GM18502 (cell line): ENCODE data around the gene HSD17B4.
A peak's percentile ranks its signal among the peaks of the same experiment; 100 is the strongest.
"Not testable (repeated sequence)": the region's sequence is repeated elsewhere in the genome, so short reads cannot be mapped to it uniquely, and the experiment has no call there.

Experiments used
- ATAC-seq: cut with Tn5 transposase; IDR thresholded peaks from one replicate; pipeline ENCODE4 v1.9.1; 2021; ENCODE audit warnings: mild to moderate bottlenecking; ENCODE audit not compliant: unreplicated experiment, poor library complexity

Gene HSD17B4

DNA sequence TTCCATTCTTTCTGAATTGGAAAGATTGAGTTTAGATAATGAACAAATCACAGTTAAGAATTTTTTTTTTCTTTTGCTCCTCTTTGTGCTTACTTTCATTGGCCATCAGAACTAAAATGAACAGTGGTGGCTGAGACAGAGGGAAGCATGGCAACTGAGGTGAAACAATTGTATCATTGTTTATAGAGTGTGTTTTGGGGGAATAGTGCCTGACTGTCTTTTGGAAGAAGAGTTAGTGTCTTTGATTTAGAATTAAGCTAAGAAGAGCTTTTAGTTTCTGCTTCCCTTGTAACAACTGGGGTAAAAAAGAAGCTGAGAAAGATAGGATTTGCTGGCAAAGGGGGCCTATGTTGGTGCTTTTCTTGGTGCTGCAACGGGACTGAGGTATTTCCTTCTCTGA is 24.0 kb downstream of the HSD17B4 start:
- ATAC-seq = no peak

DNA sequence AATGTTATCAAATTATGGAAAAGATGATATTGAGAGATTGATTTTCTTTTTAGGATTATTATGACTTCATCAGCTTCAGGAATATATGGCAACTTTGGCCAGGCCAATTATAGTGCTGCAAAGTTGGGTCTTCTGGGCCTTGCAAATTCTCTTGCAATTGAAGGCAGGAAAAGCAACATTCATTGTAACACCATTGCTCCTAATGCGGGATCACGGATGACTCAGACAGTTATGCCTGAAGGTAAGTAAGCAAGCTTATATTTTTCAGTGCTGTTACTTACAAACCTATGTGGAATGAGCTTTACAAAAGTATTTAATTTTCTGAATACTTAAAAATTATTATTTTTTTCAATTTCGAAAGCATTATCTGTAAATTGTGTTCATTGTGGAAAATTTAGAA is 26.5 kb downstream of the HSD17B4 start:
- no peak for ATAC-seq

DNA sequence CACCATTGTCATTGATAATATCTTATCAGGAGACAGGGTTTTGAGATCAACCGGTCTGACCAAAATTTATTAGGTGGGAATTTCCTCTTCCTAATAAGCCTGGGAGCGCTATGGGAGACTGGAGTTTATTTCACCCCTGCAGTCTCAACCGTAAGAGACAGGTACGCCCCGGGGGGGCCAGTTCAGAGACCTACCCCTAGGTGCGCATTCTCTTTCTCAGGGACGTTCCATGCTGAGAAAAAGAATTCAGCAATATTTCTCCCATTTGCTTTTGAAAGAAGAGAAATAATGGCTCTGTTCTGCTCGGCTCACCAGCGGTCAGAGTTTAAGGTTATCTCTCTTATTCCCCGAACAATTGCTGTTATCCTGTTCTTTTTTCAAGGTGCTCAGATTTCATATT is 28.3 kb downstream of the HSD17B4 start:
- ATAC-seq = not testable (repeated sequence)

DNA sequence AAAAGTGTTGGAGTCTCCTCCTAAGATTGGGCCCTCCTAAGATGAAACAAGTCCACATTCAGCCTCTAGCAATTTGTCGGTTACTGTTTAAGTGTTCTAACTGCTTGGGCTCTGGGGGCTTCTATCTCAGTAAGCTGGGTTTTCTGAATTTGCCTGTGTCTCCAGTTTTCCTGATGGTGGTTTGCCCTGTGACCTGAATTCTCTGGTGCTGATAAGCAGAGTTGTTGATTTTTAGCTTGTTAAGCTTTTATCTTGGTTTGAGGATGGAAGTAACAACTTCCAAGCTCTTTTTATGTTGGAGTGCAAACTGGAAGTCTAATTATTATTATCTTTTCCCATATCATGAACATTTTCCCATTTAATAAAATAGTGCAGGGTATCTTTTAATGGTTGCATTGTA is 30.9 kb downstream of the HSD17B4 start:
- no peak for ATAC-seq

DNA sequence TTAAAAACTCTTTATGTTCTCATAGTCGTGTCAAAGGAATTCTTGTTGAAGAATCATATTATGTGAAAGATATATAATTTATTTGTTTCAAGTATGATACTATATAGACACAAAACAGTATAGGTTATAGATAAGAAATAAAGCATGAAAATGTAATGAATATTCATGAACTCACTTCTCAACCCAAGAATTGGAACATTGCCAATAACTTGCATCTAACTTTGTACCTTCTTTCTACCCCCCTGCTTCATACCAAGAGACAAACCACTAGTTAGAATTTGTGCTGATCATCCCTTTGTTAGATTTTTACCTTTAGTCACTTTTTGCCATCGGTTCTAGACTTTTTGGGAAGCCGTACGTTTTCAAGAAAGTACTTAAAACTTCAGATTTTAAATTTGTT is 32.6 kb downstream of the HSD17B4 start:
- no peak for ATAC-seq

DNA sequence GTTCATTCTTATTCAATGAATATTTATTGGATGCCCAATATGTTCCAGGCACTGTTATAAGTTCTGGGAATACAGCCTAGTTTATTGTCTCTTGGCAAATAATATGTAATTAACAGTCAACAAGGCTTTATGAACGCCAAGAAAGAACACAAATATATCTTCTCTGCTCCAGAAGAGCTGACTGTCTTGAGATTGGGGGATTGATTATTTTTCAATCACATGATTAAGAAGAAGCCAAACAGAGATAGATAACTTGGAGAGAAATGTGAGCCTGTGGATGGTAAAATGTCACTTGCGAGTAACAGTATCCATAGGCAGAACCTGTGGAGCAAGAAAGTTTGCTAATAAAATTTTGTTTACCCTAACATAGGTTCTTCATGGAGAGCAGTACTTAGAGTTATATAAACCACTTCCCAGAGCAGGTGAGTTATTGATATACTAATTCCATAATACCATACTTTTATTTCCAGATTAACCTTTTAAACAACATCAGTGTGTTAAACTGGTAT is 49.4 kb downstream of the HSD17B4 start:
- no peak for ATAC-seq

DNA sequence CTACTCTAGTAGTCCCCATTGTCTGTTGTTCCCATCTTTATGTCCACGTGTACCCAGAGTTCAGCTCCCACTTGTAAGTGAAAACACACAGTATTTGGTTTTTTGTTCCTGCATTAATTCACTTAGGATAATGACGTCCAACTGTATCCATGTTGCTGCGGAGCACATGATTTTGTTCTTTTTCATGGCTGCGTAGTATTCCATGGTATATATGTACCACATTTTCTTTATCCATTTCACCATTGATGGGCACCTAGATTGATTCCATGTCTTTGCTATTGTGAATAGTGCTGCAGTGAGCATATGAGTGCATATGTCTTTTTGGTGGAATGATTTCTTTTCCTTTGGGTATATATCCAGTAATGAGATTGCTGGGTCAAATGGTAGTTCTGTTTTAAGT is 51.6 kb downstream of the HSD17B4 start:
- not testable (repeated sequence) for ATAC-seq

DNA sequence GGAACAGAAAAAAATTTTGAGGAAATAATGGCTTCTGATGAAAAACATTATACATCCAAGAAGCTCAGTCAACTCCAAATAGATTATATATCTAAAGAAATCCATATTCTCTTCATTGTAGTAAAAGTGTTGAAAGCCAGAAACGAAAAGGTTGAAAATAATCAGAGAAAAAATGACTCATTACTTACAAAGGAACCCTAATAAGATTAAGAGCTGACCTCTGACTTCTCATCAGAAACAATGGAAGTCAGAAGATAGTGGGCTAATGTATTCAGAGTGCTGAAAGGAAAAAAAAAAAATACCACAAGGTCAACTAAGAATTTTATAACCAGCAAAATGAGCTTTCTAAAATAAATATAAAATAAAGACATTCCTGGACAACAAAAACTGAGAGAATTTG is 60.0 kb downstream of the HSD17B4 start:
- ATAC-seq = no peak

DNA sequence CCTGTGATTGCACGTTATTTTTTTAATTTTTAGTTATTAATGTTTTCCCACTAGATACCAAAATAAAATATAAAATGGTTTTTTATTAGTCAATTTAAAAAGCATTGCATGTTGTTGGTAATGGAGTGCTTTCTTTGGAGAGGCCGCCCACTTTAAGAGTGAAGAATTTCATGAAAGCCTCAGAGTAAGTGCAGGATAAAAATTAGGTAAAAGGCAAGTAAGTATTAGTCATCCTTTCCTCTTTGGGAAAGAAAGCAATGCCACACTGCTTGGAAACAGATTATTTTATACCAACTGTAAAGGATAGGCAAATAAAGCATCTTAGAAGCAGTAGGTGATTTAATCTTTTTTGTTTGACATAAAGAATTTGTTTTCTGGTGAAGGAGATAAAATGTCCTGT is 62.9 kb downstream of the HSD17B4 start:
- ATAC-seq = no peak

DNA sequence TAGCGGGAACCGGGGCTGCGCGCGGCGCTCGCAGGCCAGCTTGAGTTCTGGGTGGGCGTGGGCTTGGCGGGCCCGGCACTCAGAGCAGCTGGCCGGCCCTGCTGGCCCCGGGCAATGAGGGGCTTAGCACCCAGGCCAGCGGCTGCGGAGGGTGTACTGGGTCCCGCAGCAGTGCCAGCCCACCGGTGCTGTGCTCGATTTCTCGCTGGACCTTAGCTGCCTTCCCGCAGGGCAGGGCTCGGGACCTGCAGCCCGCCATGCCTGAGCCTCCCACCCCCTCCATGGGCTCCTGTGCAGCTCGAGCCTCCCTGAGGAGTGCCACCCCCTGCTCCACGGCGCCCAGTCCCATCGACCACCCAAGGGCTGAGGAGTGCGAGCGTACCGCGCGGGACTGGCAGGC is 64.8 kb downstream of the HSD17B4 start:
- not testable (repeated sequence) for ATAC-seq

DNA sequence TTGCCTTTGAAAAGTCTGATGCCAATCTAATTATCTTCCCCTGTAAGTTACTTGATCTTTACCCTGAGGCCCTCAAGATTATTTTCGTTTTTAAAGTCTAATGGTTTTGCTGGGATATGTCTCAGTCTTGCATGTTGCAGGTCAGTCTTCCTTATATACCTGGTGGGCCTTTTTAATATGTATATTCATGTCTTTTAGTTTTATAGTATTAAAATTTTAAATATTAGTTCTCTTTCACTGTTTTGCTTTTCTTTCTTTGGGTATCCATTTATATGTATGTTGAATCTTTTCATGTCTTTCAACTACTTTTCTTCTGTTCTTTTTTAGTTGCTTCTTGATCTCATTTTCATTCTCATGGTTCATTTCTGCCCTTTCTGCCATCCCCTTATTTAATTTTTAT is 68.9 kb downstream of the HSD17B4 start:
- no peak for ATAC-seq

DNA sequence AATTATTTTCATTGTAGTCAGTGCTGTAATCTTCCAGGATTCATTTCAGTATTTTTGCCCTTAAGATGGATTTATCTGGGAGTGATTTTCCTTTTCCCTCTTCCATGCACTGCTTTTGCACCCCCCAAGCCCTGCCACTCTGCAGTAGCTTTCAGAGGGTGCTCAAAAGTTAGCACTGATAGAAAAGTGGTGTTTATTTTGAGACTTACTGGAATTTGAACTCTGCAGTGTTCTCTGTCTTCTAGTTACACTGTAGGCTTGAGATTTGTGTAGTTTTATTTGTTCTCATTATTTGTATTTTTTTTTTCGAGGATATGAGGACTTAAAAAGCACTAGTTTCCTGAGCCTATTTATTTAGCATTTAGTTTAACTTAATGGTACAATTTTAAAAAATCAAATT is 70.5 kb downstream of the HSD17B4 start:
- ATAC-seq = no peak

DNA sequence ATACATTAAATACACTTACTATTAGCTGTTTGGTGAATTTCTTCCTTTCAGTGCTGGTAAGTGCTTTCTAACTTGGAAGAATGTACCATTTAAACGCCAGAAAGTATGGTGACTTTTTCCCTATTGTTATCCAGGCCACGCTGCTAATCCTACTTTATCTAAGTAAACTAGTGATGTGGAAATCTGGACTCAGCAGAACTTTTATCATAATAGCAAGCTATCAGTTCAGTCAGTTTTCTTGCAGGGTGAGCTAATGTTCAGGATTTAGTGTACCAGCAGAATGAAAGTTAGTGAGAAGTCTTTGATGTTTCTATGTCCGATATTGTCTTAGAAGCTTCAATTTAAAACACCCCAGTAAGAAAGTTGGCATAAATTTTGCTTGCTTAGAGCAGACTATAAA is 72.2 kb downstream of the HSD17B4 start:
- no peak for ATAC-seq

DNA sequence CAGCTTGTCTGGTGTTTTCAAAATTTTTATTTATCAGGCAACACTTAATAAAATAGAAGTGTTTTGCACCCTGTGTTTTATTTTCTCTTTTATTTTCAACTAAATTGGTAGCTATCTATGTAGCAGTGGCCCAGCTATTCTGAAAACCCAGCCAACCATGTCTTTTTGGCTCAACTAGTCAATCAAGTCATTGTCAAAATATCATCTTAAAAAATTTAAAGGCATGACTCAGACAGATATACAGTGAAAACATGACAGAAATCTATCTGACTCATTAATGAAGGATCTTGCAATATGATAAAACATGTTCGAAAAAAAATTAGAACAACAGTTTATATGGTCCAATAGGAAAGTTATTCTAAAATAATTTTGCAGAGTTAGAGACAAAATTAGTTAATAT is 75.1 kb downstream of the HSD17B4 start:
- ATAC-seq = no peak

DNA sequence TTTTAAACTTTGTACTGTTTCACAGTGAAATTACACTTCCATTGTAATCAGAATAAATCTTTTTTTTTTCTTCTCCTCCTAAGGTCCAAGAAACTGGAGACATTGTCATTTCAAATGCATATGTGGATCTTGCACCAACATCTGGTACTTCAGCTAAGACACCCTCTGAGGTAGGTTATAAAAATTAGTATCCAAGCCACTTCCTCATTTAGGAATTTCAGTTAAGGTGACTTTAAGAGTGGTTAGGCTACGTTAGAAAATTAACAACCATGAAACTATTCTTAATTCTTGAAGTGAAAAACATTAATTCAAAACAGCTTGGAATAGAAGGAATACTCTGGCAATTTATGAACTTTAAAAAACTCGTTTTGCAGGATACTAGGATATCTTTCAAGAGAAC is 77.5 kb downstream of the HSD17B4 start:
- ATAC-seq = no peak

DNA sequence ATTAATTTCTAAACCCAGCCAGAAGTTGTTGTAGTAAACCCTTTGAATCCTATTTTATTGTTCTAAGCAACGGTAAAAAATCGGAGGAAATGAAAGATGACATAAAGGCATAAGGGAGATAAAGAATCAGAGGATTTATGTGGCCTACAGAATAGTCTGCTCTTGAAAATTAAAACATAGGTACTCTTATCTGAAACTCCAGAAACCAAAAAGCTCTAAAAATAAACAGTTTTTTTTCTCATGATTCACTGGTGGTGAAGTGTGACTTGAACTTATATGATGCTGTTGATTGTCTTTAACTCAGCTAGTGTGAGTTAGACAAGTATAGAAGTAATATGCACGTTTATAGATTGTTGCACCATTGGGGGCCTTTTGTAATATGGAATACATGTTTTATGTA is 80.3 kb downstream of the HSD17B4 start:
- no peak for ATAC-seq

DNA sequence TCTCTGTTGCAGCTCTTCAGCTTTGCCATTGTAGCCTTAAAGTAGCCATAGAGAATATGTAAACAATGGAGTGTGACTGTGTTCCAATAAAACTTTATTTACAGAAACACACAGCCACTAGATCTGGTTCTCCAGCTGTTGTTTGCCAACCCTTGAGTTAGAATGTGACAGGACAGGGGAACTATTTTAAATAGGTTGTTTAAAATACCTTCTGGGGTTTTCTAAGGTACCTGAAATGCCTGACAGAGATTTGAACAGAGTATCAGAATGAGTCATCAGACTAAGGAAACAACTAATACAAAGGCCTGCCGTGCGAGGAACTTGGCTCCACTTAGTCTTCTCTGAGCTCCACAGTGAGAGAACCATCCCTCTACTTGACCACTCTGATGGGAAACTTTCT is 85.4 kb downstream of the HSD17B4 start:
- ATAC-seq = peak; percentile 100

DNA sequence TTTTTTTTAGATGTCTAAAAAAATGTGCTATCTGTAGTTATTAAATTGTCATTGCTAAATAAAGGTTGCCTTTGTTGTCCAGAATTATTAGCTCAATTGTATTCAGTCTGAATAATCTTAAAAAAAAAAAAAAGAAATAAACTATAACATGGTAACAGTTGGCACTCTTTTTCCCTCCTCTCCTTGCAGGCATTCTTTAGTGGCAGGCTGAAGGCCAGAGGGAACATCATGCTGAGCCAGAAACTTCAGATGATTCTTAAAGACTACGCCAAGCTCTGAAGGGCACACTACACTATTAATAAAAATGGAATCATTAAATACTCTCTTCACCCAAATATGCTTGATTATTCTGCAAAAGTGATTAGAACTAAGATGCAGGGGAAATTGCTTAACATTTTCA is 89.4 kb downstream of the HSD17B4 start:
- no peak for ATAC-seq

DNA sequence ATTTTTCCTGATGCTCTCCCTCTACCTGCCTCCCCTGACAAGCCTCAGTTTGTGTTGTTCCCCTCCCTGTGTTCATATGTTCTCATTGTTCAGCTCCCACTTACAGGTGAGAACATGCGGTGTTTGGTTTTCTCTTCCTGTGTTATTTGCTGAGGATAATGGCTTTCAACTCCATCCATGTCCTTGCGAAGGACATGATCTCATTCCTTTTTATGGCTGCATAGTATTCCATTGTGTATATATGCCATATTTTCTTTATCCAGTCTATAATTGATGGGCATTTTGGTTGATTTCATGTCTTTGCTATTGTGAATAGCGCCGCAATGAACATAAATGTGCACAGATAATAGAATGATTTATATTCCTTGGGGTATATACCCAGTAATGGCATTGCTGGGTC is 99.5 kb downstream of the HSD17B4 start:
- ATAC-seq = no peak

DNA sequence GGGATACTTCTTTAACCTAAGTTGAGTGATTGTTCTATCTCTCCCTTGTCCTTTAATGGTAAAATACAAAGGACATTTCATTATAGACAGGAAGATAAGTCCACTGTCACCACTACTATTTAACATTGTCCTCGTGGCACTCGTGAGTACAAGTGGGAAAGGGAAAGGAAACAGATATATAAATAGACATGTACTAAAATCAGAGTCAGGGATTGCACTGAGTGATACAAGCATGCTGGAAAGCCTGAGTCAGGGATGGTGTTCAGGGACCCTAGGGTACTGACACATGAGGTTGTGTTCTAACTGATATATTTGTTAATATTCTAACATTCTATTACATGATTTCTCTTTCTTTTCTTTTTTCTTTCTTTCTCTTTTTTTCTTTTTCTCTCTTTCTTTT is 102.3 kb downstream of the HSD17B4 start:
- no peak for ATAC-seq

DNA sequence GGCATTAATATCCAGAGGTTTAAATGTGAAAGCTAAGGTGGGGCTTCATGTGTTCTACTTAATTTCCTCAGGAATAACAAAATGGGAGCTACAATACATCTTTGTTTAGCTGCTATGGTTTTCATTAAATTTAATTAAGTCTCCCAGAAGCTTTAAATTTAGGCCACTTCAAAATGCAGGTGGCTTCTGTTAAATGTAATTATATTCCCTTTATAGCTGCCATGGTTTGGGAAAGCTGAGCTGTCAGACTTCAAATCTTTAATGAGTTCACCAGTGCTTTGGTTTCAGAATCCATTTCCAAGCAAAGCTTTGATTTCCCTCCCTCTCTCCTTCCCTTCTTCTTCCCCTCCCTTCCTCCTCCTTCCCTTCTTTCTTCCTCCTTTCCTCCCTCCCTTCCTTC is 118.6 kb downstream of the HSD17B4 start:
- no peak for ATAC-seq

DNA sequence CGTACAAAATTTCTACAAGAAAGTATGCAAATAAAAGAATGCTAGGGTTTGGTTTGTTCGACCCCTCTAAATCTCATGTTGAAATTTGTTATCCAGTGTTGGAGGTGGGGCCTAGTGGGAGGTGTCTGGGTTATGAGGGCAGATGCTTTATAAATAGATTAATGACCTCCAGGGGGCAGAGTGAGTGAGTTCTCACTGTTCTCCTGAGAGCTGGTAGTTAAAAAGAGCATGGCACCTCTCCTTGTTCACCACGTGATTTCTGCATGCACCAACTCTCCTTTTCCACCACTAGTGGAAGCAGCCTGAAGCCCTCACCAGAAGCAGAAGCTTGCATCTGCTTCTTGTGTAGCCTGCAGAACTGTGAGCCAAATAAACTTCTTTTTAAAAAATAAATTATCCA is 126.6 kb downstream of the HSD17B4 start:
- ATAC-seq = peak; percentile 88

DNA sequence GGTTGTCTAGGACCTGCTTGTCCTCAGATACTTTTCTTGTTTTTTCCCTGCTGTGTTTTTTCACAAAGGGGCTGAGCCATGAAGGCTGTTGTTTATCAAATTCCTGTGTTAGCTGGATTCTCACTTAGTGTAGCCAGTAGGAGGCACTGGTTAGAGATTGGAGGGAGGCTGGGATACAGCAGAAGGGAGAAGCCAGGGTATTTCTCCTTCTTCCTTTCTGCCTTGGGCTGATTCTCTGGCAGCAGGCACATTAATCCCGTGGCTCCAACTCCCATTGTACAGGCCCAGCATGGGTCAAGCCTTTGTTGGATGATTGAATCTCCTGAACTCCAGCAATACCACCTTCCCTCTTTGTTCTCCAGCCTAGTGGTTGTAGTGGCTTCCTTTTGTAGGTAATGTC is 130.7 kb downstream of the HSD17B4 start:
- no peak for ATAC-seq
